Inflammatory macrophage treated with lipopolysaccharide for 1 hour (primary cell): ENCODE data around the gene ERCC4.

Experiments used
- DNase-seq, 2 donors: peaks; one replicate each; pipeline ENCODE4 v3.0.0-alpha.2; 2020 to 2022

The ERCC4 gene

GRCh38 chr16:13995194-13995593 lies 75.2 kb downstream of the ERCC4 start:
- no peak for DNase-seq

GRCh38 chr16:13996778-13997288 lies 76.9 kb downstream of the ERCC4 start:
- no peak for DNase-seq

- no peak for DNase-seq
Measured at GRCh38 chr16:13997526-13997925, 77.6 kb downstream of the ERCC4 start.

GRCh38 chr16:13997933-13998332 lies 78.0 kb downstream of the ERCC4 start:
- DNase-seq, result no peak

GRCh38 chr16:13999071-13999894 lies 79.3 kb downstream of the ERCC4 start:
- DNase-seq, result no peak

GRCh38 chr16:13999895-14000425 lies 80.0 kb downstream of the ERCC4 start:
- DNase-seq, result no peak

- DNase-seq, result no peak
Measured at GRCh38 chr16:14001521-14001920, 81.6 kb downstream of the ERCC4 start.
